K562 (cell line): Measurements from ENCODE around the gene SEC24B. TPM values are rescaled to one million over a fixed set of nuclear protein-coding genes. Genes with fewer than 3 reads are reported as not detected.

Source experiments
- CBFA2T3 ChIP-seq: fragments of 450-650 bp; IDR thresholded peaks from 2 replicates; pipeline ENCODE4 v1.6.1; 2017
- EGR1 ChIP-seq: fragments of 450-650 bp; conservative IDR thresholded peaks from 2 replicates; pipeline ENCODE4 v1.6.1; 2017; ENCODE audit warnings: mild to moderate bottlenecking
- FOXA3 ChIP-seq, 2 experiments: fragments of 450-650 bp in 1 of 2; sonication (generic) in 1 of 2; formaldehyde crosslinking; IDR thresholded peaks in 1 of 2; conservative IDR thresholded peaks in 1 of 2; 2 replicates each; pipeline versions ENCODE4 v1.4.0 to v1.8.0; 2020 to 2022; ENCODE audit warnings: mild to moderate bottlenecking in 2 of 2, missing genetic modification reagents in 1 of 2
- GABPA ChIP-seq: fragments of 200-800 bp; sonication (Bioruptor generic); conservative IDR thresholded peaks from 2 replicates; pipeline ENCODE4 v1.6.1; 2016; ENCODE audit warnings: low read depth, missing genetic modification characterization, missing compliant biosample characterization
- HDAC1 ChIP-seq, 2 experiments: fragments of 450-650 bp; IDR thresholded peaks; 2 replicates each; pipeline ENCODE4 v1.6.1; 2016 to 2017; ENCODE audit warnings: inconsistent platforms in 1 of 2, mild to moderate bottlenecking in 1 of 2, moderate library complexity in 1 of 2
- HOMEZ ChIP-seq: fragments of 250-450 bp; sonication (Bioruptor Pico); IDR thresholded peaks from 2 replicates; pipeline ENCODE4 v1.4.0; 2020; ENCODE audit warnings: mild to moderate bottlenecking, moderate library complexity
- MTA2 ChIP-seq: fragments of 450-650 bp; IDR thresholded peaks from 2 replicates; pipeline ENCODE4 v1.6.1; 2016; ENCODE audit warnings: low read depth
- PRDM10 ChIP-seq: fragments of 450-650 bp; IDR thresholded peaks from 2 replicates; pipeline ENCODE4 v1.6.1; 2018; ENCODE audit not compliant: partially characterized antibody
- SNAPC5 ChIP-seq: fragments of 250-450 bp; sonication (Bioruptor Pico); IDR thresholded peaks from 2 replicates; pipeline ENCODE4 v1.8.0; 2021; ENCODE audit warnings: moderate library complexity, mild to moderate bottlenecking, inconsistent platforms
- SOX6 ChIP-seq: fragments of 450-650 bp; IDR thresholded peaks from 2 replicates; pipeline ENCODE4 v1.6.1; 2014; ENCODE audit warnings: mild to moderate bottlenecking
- SPI1 ChIP-seq: IDR thresholded peaks from 2 replicates; pipeline ENCODE4 v1.6.1; 2011; ENCODE audit warnings: low read depth, low read length, control low read depth, borderline replicate concordance
- TBP ChIP-seq: optimal IDR thresholded peaks from 2 replicates; pipeline ENCODE3; 2011; ENCODE audit warnings: low read depth, low read length, improper control_type of control experiment
- THRAP3 ChIP-seq: fragments of 450-650 bp; IDR thresholded peaks from 2 replicates; pipeline ENCODE4 v1.6.1; 2016; ENCODE audit warnings: mild to moderate bottlenecking, inconsistent platforms, borderline replicate concordance
- TOE1 ChIP-seq, 2 experiments: fragments of 450-650 bp in 1 of 2; sonication (generic) in 1 of 2; formaldehyde crosslinking in 1 of 2; IDR thresholded peaks; 2 replicates each; pipeline versions ENCODE4 v1.7.1 to v1.8.0; 2016 to 2022; ENCODE audit warnings: borderline replicate concordance in 2 of 2, mild to moderate bottlenecking in 2 of 2, antibody characterized with exemption in 1 of 2, inconsistent platforms in 1 of 2, low read depth in 1 of 2, missing genetic modification reagents in 1 of 2, moderate library complexity in 1 of 2
- TRIM24 ChIP-seq, 2 experiments: fragments of 450-650 bp; IDR thresholded peaks; 2 replicates each; pipeline ENCODE4 v1.6.1; 2016
- ZBTB8A ChIP-seq: fragments of 450-650 bp; IDR thresholded peaks from 2 replicates; pipeline ENCODE4 v1.6.1; 2018; ENCODE audit warnings: mild to moderate bottlenecking, moderate library complexity; ENCODE audit not compliant: partially characterized antibody
- ZMIZ1 ChIP-seq, 2 experiments: fragments of 150-350 bp in 1 of 2; IDR thresholded peaks; 2 replicates each; pipeline ENCODE4 v1.6.1; 2012 to 2016; ENCODE audit warnings: low read depth in 2 of 2, low read length in 2 of 2, mild to moderate bottlenecking in 1 of 2, moderate library complexity in 1 of 2
- ZNF133 ChIP-seq: fragments of 250-450 bp; sonication (Bioruptor Pico); IDR thresholded peaks from 2 replicates; pipeline ENCODE4 v1.4.0; 2020; ENCODE audit warnings: mild to moderate bottlenecking
- polyA plus RNA-seq, 8 experiments: library from polyadenylated mRNA; depleted of rRNA in 4 of 8; stranded (reverse) in 5 of 8; unstranded in 3 of 8; fragments of >200 nt; fragmentation: Nextera tagmentation in 2 of 8; fragmentation: Illumina TruSeq in 1 of 8; extraction: Ambion mirVana in 2 of 8; extraction: Trizol in 1 of 8; gene quantifications; 2 replicates each; pipeline versions ENCODE4 v1.2.1 to v1.2.3, GENCODE V29; 2011 to 2014; ENCODE audit warnings: inconsistent platforms in 1 of 8, missing spikeins in 1 of 8
- total RNA-seq, 7 experiments: library from RNA; depleted of rRNA in 6 of 7; stranded (reverse); fragments of >200 nt in 6 of 7; fragmentation: Illumina TruSeq in 2 of 7; extraction: Trizol in 2 of 7; gene quantifications; 2 replicates each; pipeline versions ENCODE4 v1.2.1 to v1.2.3, GENCODE V29; 2011 to 2021; ENCODE audit warnings: low replicate concordance in 1 of 7

Gene SEC24B
- total and polyA plus RNA-seq, 9 of the 15 experiments (the other 6 are each of a cell fraction or from before 2014, with no cell fraction given): 6.3 to 46.4 (median 17.1) TPM

DNA sequence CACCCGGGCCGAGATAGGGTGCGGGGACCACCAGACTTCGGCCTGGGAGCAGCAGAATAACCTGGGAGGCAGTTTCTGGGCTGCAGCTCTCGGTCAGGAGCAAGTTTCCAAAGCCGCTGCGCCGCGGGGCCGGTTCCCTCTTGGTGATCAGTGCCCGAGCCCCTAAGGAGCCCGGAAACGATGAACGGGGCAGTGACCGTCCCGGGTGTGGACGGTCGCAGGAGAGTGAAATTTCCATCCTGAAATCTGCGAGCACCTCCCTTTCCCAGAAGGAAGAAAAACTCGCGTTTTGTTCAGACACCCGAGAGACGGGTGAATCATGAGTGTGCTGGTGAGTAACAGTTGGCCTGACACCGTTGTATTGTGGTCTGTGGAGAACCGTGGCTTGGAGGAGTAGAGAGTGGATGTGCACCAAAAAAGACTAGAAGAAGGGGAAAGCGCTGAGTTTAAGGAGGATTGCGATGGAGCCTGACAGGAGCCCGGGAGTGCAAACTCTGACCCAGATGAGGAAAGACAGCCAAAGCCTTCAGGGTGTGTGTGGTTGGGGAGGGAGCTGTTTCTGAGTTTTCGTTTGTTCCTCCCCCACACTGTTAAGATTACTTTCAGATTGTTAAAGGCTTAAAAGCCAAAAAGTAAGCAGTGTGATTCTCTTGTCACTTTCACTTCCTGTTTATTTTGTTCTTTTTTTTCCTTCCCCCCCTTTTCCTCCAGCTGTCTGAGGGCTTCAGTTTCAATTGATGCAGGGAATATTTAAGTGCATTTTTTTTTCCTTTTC is 127.3 kb downstream of the SEC24B start (continued):
- TF ChIP-seq FOXA3 (CRISPR knock-in tag; conservative IDR thresholded peaks at IDR 0.05 in 1 of 2, IDR thresholded peaks at IDR 0.05 in 1 of 2) (peak in 1 of 2 experiments; percentile 51; a peak in 1 of 4 replicates), ZMIZ1 (IDR thresholded peaks at IDR 0.05; ENCODE audit: low read depth in 2 of 2, low read length in 2 of 2) (no peak), EGR1 (peak; percentile 32), TBP (no peak), ZNF133 (CRISPR knock-in tag) (no peak), TRIM24 (IDR thresholded peaks at IDR 0.05) (0 out of 4 replicates have a peak, but pooled peaks of 1 of the 2 experiments have one; percentile 22), CBFA2T3 (0 out of 2 replicates have a peak, but pooled peaks have one; percentile 9), PRDM10 (peak; percentile 32), SNAPC5 (no peak), MTA2 (no peak), HDAC1 (IDR thresholded peaks at IDR 0.05) (peak in 1 of 2 experiments; percentile 52; a peak in 1 of 4 replicates), GABPA (tag) (peak; percentile 30; the same call in 1 of the 2 replicates), TOE1 (IDR thresholded peaks at IDR 0.05; ENCODE audit: borderline replicate concordance) (peak; percentile 25; the same call in 1 of the 2 replicates), TOE1 (CRISPR knock-in tag; IDR thresholded peaks at IDR 0.05; ENCODE audit: borderline replicate concordance, low read depth) (no peak), ZBTB8A (no peak), THRAP3 (no peak), HOMEZ (CRISPR knock-in tag) (no peak), SOX6 (peak; percentile 57; the same call in 1 of the 2 replicates), SPI1 (peak; percentile 63; the same call in 1 of the 2 replicates)
